Stimulated activated CD4-positive, alpha-beta T cell treated with anti-CD3 and anti-CD28 coated beads, Interleukin-4, amount 100 ng/mL, for 48 hours (primary cell): ENCODE results near the gene COMTD1.
"Not testable (repeated sequence)": the region's sequence is repeated elsewhere in the genome, so short reads cannot be mapped to it uniquely, and the experiment has no call there.

ENCODE experiments used
- DNase-seq, 2 donors: peaks; one replicate each; pipeline ENCODE4 v3.0.0-alpha.2; 2020; ENCODE audit warnings: low read depth in 2 of 2

Gene COMTD1

DNA sequence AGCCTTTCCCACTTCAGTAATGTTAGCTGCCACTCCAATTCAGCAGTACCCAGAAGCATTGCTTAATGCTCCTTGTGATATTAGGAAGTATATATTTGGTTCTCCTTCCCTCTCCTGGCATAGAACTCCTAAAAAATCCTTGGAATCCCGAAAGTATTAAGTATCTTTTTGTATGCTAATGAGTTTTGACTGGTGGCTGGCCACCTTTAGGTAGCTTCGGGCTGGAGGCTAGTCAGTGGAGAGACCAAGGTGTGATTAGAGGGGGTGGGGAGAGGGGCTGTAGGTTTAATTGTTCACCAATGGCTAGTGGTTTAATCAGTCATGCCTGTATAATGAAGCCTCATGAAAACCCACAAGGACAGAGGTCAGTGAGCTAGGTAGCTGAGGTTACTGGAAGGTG lies 12.2 kb downstream of the COMTD1 start:
- DNase-seq = no peak

DNA sequence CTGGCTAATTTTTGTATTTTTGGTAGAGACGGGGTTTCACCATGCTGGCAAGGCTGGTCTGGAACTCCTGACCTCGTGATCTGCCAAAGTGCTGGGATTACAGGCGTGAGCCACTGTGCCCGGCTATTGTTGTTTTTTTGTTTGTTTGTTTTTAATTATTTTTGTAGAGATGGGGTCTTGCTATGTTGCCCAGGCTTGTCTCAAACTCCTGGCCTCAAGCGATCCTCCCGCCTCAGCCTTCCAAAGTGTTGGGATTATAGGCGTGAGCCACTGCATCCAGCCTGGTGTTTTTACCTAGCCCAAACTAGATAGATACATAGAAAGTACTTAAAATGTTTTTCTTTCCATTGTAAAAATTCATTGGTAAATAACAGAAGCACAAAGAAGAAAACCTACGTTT lies 14.3 kb downstream of the COMTD1 start:
- DNase-seq = not testable (repeated sequence)

DNA sequence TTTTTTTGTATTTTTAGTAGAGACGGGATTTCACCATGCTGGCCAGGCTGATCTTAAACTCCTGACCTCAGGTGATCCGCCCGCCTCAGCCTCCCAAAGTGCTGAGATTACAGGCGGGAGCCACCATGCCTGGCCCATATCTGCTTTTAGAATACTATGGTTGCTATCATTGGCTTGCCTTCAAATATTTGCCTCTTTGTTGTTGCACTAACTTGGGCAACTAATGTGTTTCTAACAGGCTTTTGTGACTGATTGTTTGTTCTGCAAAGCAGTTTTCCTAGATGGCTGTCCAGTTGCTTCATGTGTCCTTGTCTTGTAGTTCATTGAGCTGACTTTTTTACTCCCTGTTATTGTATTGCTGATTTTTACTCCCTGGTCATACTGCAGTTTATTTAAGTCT lies 15.5 kb downstream of the COMTD1 start:
- no peak for DNase-seq

DNA sequence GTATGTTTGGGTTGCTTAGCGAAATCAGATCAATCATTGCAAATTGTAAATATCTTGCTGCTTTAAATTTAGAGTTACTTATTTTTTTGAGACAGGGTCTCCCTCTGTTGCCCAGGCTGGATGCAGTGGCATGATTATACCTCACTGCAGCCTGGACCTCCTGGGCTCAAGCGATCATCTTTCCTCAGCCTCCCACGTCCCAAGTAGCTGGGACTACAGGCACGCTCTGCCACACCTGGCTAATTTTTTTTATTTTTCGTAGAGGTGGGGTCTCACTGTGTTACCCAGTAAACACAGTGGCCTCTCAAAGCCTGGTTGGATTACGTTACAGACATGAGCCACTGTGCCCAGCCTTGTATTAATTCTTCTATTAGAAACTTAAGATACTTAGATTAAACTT lies 23.4 kb downstream of the COMTD1 start:
- no peak for DNase-seq

DNA sequence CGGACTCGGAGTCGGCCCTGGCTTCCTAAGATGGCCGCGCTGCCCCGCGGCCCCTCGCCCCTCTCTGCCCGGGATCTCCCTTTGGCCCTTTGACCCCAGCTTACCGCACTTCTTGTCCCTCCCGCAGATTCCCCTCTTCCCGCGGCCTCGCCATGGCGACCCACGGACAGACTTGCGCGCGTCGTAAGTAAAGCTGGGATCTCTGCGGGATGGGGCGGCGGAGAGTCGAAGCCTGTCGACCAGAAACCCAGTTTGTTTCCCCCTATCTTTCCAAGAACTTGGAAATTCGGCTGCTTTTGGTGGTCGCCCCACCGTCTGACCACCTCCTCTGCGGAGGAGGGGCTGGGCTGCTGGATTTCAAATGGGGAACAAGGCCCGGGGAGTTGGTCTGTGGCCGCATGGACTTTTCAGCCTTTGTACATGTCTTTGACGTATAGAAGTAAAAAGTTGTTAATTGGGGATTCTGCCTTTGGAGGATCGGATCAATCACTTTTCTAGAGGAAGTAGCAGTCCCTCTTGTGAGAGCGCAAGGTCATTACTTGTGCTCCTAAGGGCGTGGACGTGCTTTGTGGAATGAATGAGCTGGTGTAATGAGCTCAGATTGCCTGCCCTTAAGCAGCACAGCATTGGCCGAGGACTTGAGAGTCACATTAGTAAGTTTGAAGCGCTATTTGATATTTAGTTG lies 24.6 kb downstream of the COMTD1 start:
- DNase-seq = peak in 1 of 2 donors; percentile 27

DNA sequence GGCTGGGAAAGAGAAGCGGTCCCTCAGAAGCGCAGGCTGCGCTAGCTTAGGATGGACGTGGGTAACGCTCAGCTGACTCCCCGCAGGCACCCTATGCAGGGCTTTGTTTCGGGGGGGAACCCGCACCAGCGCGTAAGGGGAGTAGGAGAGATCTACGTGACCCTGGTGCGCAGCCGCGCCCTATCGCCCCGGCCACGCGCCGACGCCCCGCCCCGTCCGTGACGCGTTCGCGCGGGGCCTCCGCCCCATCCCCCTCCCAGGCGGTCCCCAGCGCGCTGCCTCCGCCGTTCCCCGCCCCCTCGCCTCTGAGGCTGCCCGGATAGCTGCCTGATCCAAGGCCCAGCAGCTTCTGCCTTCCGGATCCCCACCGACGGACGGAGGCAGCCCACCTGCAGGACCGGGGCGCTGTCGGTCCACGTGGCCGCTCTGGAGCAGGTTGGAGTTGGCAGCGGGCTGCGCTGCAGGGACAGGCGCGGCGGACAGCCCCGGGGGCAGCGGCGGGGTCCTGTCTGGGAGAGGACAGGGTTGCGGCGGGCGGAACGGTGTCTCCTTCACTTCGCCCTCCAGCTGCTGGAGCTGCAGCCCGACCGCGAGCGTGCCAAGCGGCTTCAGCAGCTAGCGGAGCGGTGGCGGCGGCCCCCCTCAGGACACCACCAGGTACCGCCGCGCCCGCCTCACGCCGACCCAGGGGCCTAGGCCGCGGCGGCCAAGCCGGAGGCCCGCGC lies 25.3 kb downstream of the COMTD1 start, which contains the start of gene VDAC2:
VDAC2 (plus strand) TSS at position 515 of the 725 bp plus-strand sequence. CDS start 363 bp downstream, outside the sequence.
- peak; percentile 89 for DNase-seq

DNA sequence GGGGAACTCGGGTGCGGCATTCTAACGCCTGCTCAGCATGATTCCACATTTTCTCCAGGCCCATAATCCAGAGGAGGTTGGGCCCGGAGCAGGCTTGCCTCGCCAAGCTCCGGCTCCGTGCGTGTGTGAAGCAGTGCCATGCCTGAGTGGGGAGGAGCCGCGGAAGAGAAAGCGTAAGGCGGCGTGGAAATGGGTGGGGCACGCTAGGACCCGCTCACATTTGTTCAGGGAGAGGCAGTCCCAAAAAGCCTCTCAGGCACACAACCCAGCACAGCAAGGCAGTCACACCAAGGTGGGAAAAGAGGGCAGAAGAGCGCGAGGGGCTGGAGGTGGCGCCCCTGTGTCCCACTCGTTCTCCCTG lies 25.9 kb downstream of the COMTD1 start:
- DNase-seq = peak; percentile 55 to 66

DNA sequence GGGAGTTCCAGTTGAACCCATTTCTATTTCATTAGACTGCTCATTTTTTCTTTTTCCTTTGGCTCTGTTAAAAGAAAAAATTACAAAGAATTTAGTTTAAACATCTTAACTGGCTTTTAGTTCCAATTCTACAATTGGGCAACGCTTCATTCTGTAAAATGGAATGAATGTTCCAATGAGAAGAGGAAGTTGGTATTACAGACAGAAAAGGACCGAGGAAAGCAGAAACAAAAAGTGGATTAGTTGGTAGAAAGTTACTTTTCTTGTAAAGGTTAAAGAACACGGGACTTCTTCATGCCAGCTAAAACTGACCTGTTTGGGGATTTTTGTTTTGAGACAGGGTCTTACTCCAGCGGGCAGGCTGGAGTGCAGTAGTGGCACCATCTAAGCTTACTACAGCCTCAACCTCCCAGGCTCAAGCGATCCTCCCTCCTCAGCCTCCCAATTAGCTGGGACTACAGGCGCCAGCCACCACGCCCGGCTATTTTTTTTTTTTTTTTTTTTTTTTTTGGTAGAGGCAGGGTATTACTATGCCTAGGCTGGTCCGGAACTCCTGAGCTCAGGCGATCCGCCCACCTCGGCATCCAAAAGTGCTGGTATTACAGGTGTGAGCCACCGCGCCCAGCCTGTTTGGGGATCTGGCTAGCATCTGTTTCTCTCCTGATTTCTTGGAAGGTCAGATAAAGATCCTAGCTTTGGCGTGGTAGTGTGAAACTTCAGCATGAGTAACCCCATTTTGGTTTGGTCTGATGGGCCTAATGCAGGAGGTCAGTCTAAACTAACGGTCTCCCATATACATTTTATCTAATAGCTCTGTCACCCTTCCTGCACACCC lies 26.5 kb downstream of the COMTD1 start:
- no peak for DNase-seq

DNA sequence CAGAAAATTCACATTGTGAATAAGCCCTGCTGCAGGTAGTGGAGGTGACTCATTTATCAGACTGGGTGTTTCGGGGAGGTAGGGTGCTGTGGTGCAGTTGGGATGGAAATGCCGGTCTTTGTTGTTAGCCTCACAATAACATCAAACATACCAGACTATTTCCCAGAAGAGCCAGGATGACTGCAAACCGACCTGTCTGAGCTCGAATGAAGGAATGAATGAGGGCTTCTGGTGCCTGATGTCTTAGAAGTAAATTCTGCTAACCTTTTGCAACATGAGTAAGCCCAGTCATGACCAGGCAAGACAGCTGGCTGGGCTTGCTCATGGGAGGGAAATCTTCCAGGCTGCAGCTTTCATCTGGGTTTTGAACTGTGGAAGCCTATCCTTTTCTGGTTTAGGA lies 27.6 kb downstream of the COMTD1 start:
- no peak for DNase-seq

DNA sequence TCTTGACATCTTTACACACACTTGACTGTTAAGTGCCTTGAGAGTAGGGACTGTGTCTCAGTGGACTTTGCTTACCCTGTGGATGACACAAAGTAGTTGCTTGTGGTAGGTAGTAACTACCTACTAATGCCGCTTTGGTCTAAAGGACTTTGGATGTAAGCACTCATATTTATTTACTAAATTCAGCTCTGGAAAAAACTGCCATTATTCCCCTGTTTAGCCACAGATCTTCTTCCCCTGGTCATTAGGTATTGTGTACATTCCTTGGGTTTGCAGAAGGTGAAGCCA lies 28.0 kb downstream of the COMTD1 start:
- DNase-seq = no peak

DNA sequence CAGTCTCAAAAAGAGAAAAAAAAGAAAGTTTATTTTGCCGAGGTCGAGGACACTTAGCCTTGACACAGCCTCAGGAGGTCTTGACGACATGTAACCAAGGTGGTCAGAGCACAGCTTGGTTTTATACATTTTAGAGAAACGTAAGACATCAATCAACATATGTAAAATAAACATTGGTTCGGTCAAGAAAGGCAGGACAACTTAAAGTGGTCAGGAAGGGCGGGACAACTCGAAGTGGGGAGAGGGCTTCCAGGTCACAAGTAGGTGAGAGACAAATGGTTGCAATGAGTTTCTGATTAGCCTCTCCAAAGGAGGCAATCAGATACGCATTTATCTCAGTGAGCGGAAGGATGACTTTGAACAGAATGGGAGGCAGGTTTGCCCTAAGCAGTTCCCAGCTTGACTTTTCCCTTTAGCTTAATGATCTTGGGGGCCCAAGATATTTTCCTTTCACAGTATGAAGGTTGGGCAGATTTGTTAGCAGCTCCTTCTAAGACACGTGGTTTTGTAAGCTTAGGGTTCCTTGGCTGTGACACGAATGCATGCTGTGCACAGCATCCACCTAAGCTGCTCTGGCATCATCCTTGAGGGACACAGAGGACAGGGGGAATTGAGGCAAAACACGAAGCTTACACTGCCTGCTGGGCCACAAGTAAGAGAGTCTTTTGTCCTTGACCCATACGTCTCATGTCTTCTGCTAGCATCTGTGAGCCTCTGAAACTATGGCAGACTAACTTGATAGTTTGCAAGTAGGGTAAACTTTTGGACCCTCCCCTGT lies 28.5 kb downstream of the COMTD1 start:
- DNase-seq = no peak

DNA sequence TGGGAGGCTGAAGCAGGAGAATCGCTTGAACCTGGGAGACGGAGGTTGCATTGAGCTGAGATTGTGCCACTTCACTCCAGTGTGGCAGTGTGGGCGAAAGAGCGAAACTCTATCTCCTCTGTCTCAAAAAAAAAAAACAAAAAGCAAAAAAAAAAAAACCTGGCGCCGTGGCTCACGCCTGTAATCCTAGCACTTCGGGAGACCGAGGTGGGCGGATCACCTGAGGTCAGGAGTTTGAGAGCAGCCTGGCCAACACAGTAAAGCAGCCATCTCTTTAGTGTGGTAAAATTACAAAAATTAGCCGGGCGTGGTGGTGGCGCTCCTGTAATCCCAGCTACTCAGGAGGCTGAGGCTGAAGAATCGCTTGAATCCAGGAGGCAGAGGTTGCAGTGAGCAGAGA lies 29.1 kb downstream of the COMTD1 start:
- not testable (repeated sequence) for DNase-seq

DNA sequence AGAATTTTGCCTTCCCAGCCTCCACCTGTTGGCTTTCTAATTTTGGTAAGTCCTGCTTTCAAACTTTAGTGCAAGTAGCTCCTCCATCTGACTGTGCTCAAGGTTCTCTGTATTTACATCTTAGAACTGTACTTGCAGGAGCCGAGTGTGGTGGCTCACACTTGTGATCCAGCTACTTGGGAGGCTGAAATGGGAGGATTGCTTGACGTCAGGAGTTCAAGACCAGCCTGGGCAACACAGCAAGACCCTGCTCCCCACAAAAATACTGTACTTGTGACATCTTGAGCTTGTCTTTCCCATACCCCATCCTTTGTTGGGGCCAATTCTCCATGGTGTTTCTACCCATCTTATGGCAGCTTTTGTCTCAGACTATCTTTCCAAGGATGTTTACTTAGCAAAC lies 29.8 kb downstream of the COMTD1 start:
- no peak for DNase-seq

DNA sequence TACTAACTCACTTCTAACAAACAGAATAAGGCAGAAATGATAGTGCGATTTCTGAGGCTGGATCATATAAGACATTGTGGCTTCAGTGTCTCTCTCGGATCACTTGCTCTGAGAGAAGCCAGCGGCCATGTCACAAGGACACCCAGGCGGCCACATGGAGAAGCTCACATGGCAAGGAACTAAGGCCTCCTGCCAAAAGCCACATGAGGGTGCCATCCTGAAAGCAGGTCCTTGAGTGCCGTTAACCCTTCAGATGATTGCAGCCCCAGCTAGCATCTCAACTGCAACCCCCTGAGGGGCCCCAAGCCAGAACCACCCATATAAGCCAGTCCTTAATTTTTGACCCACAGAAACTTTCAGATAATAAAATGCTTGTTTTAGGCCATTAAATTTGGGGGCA lies 32.0 kb downstream of the COMTD1 start:
- DNase-seq = no peak

DNA sequence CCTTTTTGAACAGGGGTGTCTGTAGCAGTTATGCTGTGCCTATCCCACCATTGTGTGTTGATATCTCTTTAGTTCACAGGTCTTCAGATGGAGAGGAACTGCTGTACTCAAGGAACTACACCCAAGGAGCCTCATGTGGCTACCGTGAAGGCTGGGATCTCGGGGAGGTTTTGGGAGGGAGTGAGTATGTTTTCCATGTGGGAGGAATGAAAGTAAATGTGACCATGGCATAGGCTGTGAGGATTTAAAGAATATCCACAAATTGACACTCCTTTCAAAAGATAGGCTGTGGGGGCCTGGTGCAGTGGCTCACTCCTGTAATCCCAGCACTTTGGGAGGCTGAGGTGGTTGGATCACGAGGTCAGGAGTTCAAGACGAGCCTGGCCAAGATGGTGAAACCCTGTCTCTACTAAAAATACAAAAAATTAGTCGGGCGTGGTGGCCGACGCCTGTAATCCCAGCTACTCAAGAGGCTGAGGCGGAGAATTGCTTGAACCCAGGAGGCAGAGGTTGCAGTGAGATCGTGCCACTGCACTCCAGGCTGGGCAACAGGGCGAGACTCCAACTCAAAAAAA lies 32.6 kb downstream of the COMTD1 start:
- DNase-seq = not testable (repeated sequence)

DNA sequence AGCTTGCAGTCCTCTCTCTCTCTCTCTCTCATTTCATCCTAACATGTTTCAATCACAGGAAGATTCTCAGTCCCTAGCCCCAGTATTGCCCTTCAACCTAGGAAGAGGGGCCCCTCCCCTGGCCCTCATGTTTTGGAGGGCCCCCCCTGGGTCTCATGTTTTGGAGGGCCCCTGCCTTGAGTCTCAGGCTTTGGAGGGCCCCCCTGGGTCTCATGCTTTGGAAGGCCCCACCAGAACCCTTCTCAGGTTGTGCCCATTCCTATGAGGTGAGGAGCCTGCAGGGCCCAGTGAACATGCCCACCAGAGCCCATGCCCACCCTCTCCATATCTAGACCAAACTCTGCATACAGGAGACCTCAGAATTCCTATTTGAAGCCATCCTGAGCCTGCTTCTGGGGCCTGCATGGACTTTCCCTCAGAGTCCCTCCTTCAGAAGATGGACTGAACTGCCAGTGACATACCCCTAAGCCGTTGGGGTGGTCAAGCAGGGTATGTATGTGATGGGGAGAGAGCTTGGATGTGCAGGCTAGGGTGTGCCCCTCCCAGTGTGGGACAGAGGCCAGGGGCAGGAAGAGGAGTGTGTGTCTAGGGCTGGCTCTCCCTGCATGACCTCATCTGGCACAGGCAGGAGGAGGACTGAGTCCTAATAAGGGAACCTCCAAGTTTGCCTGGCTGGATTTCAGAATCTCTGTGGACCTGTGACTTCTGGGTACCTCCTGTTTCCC lies 33.3 kb downstream of the COMTD1 start:
- no peak for DNase-seq

DNA sequence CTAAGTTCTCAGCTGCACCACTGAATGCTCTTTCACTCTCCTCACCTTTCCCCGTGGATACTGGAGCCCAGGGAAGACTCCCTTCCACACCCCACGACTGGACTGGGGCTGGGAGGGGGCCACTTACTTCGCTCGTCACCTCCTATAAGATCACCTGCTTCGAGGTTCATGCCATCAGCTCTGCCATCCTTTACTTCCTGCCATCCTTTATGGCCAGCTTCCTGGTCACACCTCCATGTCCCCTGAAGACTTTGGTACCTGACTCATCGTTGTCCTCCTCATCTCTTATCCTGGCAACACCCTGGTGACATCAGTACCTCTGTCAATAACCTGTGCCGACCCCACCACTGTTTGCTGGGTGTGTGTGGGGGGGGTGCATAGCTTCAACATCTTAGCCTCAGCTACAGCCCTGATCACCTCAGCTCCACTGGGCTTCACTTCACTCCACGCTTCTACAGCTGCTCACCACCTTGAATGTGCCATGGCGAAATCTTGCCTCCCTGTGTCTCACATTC lies 33.9 kb downstream of the COMTD1 start:
- no peak for DNase-seq

DNA sequence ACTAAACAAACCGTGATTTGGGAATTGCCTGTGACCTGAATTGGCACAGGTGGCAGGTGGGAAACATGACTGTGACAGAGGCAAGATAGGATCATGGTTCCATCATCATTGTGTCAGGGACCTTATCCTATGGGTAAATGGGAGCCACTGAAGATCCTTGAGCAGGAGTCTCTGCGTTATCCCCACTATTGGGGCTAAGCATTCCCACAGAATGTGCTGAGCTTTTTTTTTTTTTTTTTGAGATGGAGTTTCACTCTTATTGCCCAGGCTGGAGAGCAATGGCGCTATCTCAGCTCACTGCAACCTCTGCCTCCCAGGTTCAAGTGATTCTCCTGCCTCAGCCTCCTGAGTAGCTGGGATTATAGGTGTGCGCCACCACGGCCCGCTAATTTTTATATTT lies 35.8 kb downstream of the COMTD1 start:
- DNase-seq = not testable (repeated sequence)

DNA sequence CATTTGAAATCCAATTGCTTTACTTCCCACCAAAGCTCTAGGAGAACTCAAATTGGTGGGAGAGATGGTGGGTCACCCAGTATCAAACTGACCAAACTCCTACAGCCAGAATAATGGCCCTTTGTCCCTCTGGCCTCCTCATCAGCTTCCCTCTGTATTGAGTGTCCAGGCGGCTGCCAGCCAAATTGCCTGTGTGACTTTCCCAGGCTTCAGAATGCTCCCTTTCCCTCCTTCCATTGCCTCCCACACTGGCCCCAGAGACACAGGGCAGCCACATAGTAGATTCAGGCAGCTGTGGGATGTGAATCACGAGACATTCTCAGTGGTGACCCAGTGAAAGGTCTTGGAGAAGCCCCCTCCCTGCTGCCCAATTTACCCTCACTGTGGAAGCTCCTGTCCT lies 37.9 kb downstream of the COMTD1 start:
- DNase-seq = no peak

DNA sequence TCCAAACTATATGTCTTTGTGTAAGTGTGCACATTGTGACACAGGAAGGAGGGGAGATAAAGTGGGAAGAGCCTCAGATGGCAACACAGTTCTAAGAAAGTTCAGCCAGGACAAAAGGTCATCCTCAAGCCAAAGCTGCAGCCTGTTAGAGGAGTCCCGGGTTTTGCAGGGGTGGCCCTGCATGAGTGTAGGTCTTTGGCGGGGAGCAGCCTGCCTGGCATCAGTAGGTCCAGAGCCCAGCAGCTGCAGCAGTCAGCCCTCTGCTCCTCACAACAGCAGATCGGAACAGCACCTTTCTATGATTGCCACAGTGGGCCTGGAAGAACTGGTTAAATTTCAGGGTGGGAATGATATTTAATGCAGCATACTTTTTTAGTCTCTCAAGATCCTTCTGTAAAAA lies 38.7 kb downstream of the COMTD1 start:
- DNase-seq = no peak
